ENCODE results near the gene TMEM14C. TPM values are rescaled to one million over a fixed set of nuclear protein-coding genes. Genes with fewer than 3 reads are reported as not detected.

Gene TMEM14C
- total RNA-seq = 100 to 1,000 TPM; 140 to 178 (median 166) TPM

DNA sequence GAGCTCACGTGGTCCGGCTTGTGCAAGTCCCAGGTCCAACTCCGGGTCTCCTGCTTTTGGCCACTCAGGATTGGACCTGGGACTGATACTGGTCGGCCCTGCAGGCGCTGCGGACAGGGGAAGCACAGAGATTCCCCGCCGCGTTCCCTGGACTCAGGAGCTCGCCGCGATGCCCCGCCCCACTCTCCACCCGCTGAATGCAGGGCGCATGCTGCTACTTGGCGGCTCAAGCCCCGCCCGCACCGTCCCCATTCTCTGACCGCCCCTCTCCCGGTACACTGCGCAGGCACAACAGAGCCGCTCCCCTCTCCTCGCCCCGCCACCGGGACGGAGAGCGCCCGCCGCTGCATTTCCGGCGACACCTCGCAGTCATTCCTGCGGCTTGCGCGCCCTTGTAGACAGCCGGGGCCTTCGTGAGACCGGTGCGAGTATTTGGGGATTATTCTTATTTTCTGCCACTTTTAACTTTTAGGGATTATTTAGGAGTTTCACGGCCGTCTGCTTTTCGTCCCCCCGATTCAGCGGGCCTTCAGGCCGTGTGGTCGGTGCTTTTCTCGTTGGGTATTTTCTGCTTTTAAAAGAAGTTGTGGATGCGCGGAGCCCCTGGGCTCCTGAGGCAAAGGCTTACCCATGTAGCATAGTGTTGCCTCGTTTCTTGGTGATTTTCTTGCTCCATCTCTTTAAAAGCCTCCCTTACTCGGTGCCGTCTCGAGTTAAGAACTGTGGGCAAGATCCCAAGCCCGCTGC lies at the start of gene TMEM14C:
TMEM14C (plus strand) TSS at position 251 of the 747 bp plus-strand sequence. CDS start 1,544 bp downstream, outside the sequence.
- TF ChIP-seq, protein P1, sequence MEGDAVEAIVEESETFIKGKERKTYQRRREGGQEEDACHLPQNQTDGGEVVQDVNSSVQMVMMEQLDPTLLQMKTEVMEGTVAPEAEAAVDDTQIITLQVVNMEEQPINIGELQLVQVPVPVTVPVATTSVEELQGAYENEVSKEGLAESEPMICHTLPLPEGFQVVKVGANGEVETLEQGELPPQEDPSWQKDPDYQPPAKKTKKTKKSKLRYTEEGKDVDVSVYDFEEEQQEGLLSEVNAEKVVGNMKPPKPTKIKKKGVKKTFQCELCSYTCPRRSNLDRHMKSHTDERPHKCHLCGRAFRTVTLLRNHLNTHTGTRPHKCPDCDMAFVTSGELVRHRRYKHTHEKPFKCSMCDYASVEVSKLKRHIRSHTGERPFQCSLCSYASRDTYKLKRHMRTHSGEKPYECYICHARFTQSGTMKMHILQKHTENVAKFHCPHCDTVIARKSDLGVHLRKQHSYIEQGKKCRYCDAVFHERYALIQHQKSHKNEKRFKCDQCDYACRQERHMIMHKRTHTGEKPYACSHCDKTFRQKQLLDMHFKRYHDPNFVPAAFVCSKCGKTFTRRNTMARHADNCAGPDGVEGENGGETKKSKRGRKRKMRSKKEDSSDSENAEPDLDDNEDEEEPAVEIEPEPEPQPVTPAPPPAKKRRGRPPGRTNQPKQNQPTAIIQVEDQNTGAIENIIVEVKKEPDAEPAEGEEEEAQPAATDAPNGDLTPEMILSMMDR (IDR thresholded peaks at IDR 0.05; ENCODE audit: low read depth) = no peak

GRCh38 chr6:10676403-10676802 lies 46.5 kb upstream of the TMEM14C start:
- TF ChIP-seq, protein P1 (IDR thresholded peaks at IDR 0.05; ENCODE audit: low read depth) = no peak

DNA sequence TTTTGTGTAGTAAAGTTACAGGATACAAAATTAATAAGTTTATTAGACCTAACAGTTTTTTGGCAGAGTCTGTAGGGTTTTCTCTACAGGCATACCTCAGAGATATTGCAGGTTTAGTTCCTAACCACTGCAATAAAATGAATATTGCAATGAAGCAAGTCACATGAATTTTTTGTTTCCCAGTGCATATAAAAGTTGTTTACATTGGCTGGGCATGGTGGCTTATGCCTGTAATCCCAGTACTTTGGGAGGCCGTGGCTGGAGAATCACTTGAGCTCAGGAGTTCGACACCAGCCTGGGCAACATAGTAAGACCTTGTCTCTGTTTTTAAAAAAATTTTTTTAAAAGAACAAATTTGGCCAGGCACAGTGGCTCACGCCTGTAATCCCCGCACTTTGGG lies 44.4 kb upstream of the TMEM14C start:
- TF ChIP-seq, protein P1 (IDR thresholded peaks at IDR 0.05; ENCODE audit: low read depth) = no peak

DNA sequence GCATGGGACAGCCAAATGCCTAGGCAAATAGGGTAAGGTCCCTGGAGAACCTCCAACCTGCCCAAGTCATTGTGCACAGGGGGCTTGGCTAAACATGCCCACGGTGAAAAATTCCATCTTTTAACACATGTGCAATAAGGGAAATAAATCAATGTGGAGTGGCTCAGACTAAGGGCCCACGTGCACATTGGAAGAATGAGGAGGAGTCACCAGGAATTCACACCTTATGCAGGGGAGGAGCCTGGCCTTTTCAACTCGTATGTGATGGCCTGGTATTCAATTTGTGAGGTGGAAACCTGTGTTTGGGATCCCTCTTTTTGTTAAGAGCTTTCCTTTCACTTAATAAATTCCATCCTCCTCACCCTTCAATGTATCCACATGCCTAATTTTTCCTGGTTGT lies 41.1 kb upstream of the TMEM14C start:
- TF ChIP-seq, protein P1 (IDR thresholded peaks at IDR 0.05; ENCODE audit: low read depth) = no peak

DNA sequence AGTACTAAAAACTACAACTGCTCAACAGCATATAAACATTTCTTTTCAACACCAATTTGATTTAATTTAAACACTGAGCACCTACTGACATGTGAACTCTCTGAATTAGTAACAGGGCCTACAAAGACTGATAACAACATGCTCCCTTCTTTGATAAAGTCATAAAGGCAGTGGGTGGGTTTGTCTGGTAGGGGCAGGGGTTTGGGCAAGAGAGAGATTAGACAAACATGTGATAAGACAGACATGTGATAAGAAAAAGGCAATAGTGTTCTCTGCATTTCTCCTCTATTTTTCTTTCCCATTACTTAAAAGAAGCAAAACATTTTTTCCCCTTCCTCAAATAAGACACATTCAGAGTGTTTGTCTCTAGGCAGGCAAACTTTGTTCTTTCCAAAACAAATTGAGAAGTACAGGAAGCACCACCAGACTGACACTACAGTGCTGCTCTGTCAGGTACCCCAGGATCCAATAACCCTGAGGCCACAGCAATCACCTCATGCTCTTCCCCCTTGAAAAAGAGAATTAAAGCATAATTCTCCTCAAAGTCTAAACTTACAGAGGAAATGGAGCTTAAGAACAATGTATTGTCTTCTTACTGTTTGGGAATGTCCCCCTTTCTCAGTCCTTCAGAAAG lies 40.4 kb upstream of the TMEM14C start:
- TF ChIP-seq, protein P1 (IDR thresholded peaks at IDR 0.05; ENCODE audit: low read depth) = no peak

GRCh38 chr6:10684618-10685017 lies 38.3 kb upstream of the TMEM14C start:
- TF ChIP-seq, protein P1 (IDR thresholded peaks at IDR 0.05; ENCODE audit: low read depth) = no peak

GRCh38 chr6:10685092-10685915 lies 37.6 kb upstream of the TMEM14C start:
- TF ChIP-seq, protein P1 (IDR thresholded peaks at IDR 0.05; ENCODE audit: low read depth) = no peak

Measured in subcutaneous adipose tissue (tissue), 4 donors.